ENCODE data around the gene TBCE.

Gene TBCE

GRCh38 chr1:235495030-235495429, 127.8 kb downstream of the TBCE start:
- Histone ChIP-seq H3K9ac (ENCODE audit: low read length) (no peak overlapping the region), H3K9me3 (ENCODE audit: insufficient read depth, low read length) (no peaks in the 10 kb centered on the region), H3K4me2 (ENCODE audit: low read depth, low read length, poor library complexity, severe bottlenecking) (no peak overlapping the region), H3K27me3 (ENCODE audit: low read length) (no peaks in the 10 kb centered on the region), H4K20me1 (ENCODE audit: low read depth, low read length) (no peaks in the 10 kb centered on the region), H3K36me3 (ENCODE audit: low read length) (no peaks in the 10 kb centered on the region), H2AFZ (ENCODE audit: low read depth, low read length, severe bottlenecking) (no peak overlapping the region), H3K27ac (ENCODE audit: low read depth, low read length) (no peak overlapping the region), H3K4me3 (ENCODE audit: insufficient read depth, low read length, poor library complexity, severe bottlenecking) (no peak overlapping the region), H3K9me2 (replicated peaks; ENCODE audit: insufficient read depth, low read length) (no peaks in the 10 kb centered on the region), H3F3A (ENCODE audit: insufficient read depth) (no peaks in the 10 kb centered on the region), H3K79me2 (ENCODE audit: insufficient read depth, low read length) (no peaks in the 10 kb centered on the region)
- TF ChIP-seq CTCF (IDR thresholded peaks at IDR 0.05; ENCODE audit: insufficient read depth, low read length, poor library complexity, severe bottlenecking) = no peak

GRCh38 chr1:235495551-235495950, 128.3 kb downstream of the TBCE start:
- Histone ChIP-seq H3K27ac (ENCODE audit: low read depth, low read length) (no peak overlapping the region), H3K79me2 (ENCODE audit: insufficient read depth, low read length) (no peaks in the 10 kb centered on the region), H3K9ac (ENCODE audit: low read length) (no peak overlapping the region), H3K4me2 (ENCODE audit: low read depth, low read length, poor library complexity, severe bottlenecking) (no peak overlapping the region), H3K36me3 (ENCODE audit: low read length) (no peaks in the 10 kb centered on the region), H3K9me2 (replicated peaks; ENCODE audit: insufficient read depth, low read length) (no peaks in the 10 kb centered on the region), H3K27me3 (ENCODE audit: low read length) (no peaks in the 10 kb centered on the region), H4K20me1 (ENCODE audit: low read depth, low read length) (no peaks in the 10 kb centered on the region), H3K4me3 (ENCODE audit: insufficient read depth, low read length, poor library complexity, severe bottlenecking) (no peak overlapping the region), H3F3A (ENCODE audit: insufficient read depth) (no peaks in the 10 kb centered on the region), H3K9me3 (ENCODE audit: insufficient read depth, low read length) (no peaks in the 10 kb centered on the region), H2AFZ (ENCODE audit: low read depth, low read length, severe bottlenecking) (no peak overlapping the region)
- TF ChIP-seq CTCF (IDR thresholded peaks at IDR 0.05; ENCODE audit: insufficient read depth, low read length, poor library complexity, severe bottlenecking) = no peak
- no peak for TF ChIP-seq EZH2phosphoT487 (conservative IDR thresholded peaks at IDR 0.05; ENCODE audit: low read length)

GRCh38 chr1:235500971-235501540, 133.8 kb downstream of the TBCE start:
- H3K9me2 ChIP-seq (replicated peaks; ENCODE audit: insufficient read depth, low read length) = no peaks in the 10 kb centered on the region
- H3K4me2 ChIP-seq (ENCODE audit: low read depth, low read length, poor library complexity, severe bottlenecking) = no peak overlapping the region
- no peaks in the 10 kb centered on the region for H3K27me3 ChIP-seq (ENCODE audit: low read length)
- TF ChIP-seq CTCF (IDR thresholded peaks at IDR 0.05; ENCODE audit: insufficient read depth, low read length, poor library complexity, severe bottlenecking) = no peak
- TF ChIP-seq EZH2phosphoT487 (conservative IDR thresholded peaks at IDR 0.05; ENCODE audit: low read length) = no peak
- no peaks in the 10 kb centered on the region for H3K36me3 ChIP-seq (ENCODE audit: low read length)
- H3K4me3 ChIP-seq (ENCODE audit: insufficient read depth, low read length, poor library complexity, severe bottlenecking) = no peak overlapping the region
- no peak overlapping the region for H3K27ac ChIP-seq (ENCODE audit: low read depth, low read length)
- H2AFZ ChIP-seq (ENCODE audit: low read depth, low read length, severe bottlenecking) = no peak overlapping the region
- H3K79me2 ChIP-seq (ENCODE audit: insufficient read depth, low read length) = no peaks in the 10 kb centered on the region
- no peak overlapping the region for H3K9ac ChIP-seq (ENCODE audit: low read length)
- no peaks in the 10 kb centered on the region for H4K20me1 ChIP-seq (ENCODE audit: low read depth, low read length)
- peaks cover 6% of the 10 kb centered on the region; the same call in 1 of the 2 replicates for H3F3A ChIP-seq (ENCODE audit: insufficient read depth)
- H3K9me3 ChIP-seq (ENCODE audit: insufficient read depth, low read length) = no peaks in the 10 kb centered on the region
